ENCODE data around the gene WDR74.

- TF ChIP-seq CTCF (IDR thresholded peaks at IDR 0.05) (no peak), ATOH8 (CRISPR knock-in tag; IDR thresholded peaks at IDR 0.05; ENCODE audit: low read depth) (no peak), POLR2A (IDR thresholded peaks at IDR 0.05; ENCODE audit: low read length) (peak; percentile 97), CEBPB (IDR thresholded peaks at IDR 0.05) (no peak), KDM1A (IDR thresholded peaks at IDR 0.05; ENCODE audit: low read depth) (no peak), SREBF2 (IDR thresholded peaks at IDR 0.05) (no peak), PHF8 (IDR thresholded peaks at IDR 0.05; ENCODE audit: borderline replicate concordance, low read depth) (peak; percentile 59; the same call in 1 of the 2 replicates), MAZ (IDR thresholded peaks at IDR 0.05; ENCODE audit: borderline replicate concordance, low read depth, low read length) (no peak), MYC (IDR thresholded peaks at IDR 0.05; ENCODE audit: borderline replicate concordance, low read length) (no peak), RNF2 (IDR thresholded peaks at IDR 0.05; ENCODE audit: borderline replicate concordance, low read depth) (no peak), EP300 (IDR thresholded peaks at IDR 0.05) (no peak), PBX3 (IDR thresholded peaks at IDR 0.05) (no peak; the same call in 1 of the 2 replicates), NR3C1 (IDR thresholded peaks at IDR 0.05) (no peak)
Measured at GRCh38 chr11:62791501-62792201, 47.7 kb downstream of the WDR74 start, which contains the start of gene TMEM223.
